Superior temporal gyrus (tissue), 1 donor: ENCODE measurements around the gene ATP13A5.

ENCODE experiments used
- DNase-seq: peaks from one replicate; pipeline ENCODE4 v3.0.0-alpha.2; 2016; ENCODE audit errors: extremely low spot score

ATP13A5 gene

DNA sequence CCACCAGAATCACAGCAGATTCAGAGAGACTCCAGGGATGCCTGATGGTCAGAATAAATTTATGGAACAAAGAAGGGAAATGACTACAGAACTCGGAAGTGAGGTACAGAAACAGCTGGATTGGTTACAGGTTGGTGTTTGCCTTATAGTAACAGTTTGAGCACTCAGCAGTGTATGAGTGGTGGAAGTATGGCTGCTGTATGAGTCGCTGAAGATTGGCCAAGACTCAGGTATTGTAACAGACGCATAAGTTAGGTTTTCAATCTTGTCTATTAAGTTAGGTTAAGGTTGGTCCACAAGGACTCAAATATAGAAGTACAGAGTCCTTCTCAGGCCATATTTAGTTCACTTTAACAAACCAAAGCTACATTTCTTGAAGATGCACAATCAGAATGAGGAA lies 33.1 kb downstream of the ATP13A5 start:
- DNase-seq = no peak

DNA sequence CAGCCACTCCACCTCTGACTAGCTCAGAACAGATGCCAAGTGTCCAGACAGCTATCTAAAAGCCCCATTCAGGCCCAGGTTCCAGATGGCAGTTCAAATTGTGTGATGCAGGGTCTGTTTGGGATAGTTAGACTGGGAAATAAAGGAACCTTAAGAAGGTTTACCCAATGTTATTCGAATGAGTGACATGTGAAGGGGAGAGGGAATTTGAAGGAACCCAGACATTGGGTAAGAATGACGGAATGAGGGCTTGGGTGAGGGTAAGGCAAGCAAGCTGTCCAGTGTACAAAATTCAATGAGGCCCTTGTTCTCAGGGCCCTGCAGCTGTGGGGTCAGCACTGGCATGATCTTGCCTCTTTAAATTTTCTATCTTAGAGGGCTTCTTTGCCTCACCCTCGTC lies 34.1 kb downstream of the ATP13A5 start:
- no peak for DNase-seq

DNA sequence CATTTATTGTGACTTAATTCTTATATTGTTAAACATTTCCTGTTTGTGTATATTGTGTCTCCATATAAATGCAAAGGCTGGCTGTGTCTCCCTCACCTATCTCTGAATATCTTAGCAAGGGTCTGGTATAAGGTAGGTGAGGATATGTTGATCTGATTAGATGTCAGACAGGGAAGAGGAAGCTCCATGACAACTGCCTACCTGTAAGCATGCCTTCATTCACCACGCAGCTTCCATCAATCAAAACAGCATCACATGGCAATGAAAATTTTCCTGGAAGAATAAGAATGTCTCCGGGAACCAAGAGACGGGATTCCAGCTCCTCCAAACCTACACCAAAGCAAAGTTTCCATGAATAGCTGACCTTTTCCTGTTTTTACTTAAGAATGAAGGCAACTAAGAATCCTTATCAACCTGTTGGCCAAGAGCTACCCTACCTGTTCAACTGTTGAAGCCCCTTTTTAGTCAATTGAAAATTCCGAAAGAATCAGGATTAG lies 34.8 kb downstream of the ATP13A5 start:
- no peak for DNase-seq

DNA sequence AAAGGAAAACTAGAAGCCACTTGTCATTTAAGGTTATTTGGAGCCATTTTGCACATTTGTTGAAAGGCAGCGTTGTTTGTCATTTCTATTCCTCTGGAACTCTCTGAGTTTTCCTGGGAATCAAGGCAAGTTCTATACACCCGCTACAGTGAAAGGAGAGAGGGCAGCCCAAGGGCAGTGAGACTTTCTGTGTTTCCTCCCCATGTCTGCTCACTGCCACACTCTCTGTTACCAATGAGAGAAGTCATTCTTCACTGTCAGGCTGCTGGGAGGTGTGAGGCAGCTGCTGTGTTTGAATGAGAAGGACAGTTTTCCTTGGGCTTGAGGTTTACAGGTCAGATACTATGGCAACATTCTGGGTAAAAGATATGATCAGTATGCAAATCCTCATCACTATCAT lies 36.0 kb downstream of the ATP13A5 start:
- DNase-seq = peak; percentile 56

DNA sequence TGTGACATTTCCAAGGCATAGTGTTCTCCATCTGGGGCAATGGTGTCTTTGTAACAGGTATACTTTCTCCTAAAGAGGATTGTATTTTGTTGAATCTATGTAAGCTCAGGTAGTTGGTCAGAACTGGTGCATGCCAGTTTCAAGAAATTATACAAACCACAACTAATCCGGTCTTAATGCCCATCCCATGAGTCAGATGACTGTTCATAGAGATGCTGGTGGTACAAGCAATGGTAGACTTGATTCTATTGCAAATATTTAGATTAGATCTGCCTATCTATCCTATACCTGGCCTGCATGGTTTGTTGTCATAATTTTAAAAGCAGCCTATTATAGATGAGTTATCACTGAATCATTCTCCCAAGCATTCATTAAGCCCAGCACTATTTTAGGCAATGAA lies 43.5 kb downstream of the ATP13A5 start:
- DNase-seq = no peak

DNA sequence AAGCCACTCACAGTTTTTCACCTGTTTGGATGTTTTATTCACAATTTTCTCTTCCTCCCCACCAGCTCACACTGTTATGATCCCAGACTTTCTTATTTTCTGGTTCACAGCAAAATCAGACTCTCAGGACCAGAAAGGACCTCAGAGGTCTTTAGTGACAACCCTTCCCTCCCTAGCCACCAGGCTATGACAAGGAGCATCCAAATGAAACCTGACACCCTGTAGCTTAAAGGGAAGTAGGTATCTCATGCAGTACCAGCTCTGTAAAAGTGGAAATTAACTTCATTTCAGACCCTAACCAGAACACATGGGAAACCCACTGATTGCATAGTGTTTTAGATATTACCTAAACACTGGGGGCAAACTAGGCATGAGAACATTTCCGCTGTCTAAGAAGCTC lies 45.3 kb downstream of the ATP13A5 start:
- DNase-seq = no peak

DNA sequence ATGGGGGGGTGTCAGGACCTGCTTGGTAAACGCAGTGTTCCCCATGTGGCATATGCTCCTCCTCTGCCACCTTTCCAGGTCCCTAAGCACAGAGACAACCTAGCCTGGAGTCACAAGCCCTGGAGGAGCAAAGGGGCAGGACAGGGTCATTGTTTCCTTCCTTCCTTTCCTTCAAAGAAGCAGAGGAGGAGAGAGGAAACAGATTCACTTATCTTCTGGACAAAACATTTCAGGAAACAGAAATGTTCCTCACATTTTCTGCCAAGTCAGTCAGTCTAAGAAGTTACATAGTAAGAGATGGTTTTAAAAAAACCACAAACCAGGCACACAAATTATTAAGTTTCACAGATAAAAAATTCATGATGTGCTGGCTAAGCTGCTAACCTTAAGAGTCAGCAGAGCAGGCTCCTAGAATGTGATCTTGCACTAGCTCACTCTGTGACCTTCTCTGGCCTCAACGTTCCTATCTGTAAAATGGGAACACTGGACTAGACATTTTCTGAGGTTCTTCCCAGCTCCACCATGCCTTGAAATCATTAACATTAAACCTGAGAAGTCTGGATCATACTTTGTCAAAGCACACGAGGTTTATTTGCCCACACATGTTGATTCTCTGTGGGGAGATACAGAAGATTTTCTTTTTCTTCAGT lies 47.9 kb downstream of the ATP13A5 start:
- DNase-seq = no peak

DNA sequence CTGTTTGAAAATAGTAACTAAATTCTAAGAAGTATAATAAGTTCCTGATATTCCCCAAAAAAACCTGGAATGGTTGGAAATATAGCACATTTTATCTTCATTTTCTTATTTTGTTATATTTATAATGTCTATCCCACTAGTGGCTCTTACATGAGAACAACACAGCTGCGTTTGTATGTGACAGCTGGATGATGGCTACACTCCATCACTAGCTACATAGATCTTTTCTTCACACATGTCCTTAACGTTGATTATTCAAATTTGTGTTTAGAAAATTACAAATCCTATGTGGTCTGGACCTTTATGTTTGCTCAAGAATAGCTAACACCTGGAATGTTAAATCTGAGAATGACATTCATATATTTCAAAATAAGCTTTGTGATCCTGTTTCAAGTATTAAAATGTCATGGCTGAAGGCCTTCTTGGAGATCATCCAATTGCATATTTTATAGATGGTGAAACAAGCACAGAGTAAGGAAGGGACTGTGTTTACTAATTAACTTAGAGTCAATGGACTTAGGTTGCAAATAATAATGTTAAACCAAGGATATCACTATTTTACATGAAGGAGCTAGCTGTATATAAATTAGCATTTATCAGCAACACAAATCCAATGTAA lies 60.8 kb downstream of the ATP13A5 start:
- DNase-seq = no peak

DNA sequence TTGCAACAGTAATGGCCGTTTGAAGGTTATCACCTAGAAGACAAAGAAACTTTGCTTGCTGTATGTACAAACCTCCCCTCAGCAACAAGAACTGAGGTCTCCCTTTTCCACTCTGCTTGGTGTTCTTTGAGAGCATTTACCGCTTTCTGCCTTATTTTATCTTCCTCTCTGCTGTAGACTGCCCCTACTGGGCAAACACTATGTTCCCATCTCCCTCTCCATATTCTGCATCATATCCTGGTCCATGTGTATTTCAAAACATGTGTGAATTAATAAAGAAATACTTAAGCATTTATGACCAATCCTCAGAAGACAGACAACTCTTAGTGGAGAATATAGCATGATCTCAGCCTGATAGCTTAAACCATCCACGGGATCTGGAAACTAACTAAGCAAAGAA lies 64.4 kb downstream of the ATP13A5 start:
- DNase-seq = no peak

DNA sequence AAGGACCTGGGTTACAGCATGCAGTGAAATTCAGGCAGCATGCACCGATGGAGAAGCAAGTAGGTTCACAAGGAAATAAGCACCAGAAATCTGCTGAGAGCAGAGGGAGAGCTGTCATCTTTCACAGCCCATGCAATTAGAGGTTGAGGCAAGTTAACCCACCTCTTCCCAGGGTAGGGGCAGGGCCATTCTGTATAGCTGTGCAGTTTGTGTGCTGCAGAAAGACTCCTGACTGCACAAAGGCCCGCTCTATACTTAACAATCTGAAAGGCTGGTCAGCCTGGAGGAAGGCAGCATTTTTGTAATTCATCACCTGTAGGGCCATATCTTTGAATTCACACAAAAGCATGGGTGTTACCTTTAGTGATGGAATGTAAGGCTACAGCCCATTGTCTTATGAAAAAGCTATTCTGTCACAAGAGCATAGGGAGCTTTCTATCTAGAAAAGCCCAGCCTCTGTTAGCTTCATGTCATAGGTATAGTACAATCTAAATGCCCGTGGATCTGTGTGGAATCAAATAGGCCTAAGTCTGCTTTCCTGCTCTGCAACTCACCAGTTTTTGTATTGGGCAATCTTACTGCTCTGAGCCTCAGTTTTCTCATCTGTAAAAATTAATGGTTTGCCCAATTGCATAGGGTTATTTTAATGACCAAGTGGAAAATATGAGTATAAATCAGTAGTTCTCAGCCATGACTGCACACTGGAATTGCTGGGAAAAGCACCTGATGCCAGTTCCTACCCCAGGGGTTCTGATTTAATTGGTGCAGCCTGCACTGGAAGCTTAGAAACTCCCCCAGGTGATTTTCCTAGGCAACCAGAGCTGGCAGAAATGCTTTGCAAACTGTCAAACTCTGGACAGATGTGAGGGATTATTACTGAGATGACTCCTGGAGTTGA lies 65.2 kb downstream of the ATP13A5 start:
- DNase-seq = no peak

DNA sequence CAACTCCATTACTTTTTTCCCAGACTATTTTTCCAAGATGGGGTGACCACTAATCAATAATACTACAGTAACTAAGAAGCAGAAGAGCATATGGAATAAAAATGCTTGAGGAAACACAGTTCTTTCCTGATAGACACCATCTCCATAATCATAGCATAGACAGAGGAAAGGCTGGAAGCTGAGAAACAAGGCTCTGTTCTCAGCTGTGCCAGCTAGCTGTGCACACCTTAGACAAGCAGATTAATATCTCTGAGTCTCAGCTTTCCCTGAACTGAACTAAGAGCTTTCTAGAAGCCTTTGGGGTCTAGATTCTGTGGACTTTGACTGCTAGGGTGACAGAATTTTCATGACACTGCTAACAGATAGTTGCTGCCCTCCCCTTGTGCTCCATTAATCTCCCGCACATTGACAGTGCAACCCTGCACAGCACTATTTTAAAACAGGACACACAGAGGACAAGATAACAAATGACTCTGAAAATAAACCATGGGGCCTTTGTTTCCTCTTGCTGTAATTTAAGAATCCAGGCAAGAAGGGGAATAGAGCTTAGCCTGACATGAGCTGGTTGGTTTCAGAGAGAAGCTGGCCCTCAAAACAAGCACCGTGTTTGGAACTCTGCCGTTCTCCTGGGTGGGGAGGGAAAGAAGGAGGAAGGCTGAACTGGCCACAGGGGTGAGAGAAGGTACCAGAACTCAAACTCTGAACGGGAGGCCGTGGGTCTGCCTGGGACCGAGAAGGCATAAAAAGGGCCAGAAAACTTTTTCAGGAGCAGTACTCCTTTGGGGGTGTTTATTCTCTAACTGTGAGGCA lies 67.4 kb downstream of the ATP13A5 start:
- DNase-seq = no peak

DNA sequence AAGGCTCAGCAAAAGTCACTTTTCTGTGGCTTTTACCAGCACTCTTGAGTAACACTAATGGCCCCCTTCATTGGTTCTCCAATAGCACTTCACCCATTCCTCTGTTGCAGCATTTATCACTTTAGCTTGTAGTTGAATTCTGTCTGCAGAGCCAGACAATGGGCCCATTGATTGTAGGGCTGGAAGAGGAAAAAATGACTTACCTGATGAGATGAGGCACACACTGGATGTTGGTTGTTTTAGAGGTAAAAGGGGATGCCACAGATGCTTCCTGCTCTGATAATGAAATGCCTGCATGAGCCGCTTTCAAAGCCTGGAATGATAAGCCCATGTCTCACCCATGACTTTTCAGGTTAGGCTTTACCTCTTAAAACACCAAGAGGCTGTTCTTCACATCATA lies 73.2 kb downstream of the ATP13A5 start:
- DNase-seq = no peak

DNA sequence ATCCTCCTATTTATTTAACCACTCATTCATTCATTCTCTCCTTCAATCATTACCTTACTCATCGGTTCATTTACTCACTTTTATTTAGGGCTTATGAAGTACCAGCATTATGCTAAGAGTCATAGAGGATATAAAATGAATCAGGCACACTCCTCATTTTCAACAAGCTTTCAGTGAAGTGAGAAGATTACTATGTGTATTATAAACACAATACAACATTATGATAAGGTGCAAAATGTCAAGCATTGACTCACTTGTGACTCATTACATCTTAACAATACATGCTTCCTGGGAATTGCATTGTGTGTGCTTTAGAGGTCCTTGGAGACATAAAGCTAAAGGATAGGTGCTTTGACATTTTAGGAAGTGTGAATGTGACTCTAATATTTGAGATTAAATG lies 77.1 kb downstream of the ATP13A5 start:
- no peak for DNase-seq

DNA sequence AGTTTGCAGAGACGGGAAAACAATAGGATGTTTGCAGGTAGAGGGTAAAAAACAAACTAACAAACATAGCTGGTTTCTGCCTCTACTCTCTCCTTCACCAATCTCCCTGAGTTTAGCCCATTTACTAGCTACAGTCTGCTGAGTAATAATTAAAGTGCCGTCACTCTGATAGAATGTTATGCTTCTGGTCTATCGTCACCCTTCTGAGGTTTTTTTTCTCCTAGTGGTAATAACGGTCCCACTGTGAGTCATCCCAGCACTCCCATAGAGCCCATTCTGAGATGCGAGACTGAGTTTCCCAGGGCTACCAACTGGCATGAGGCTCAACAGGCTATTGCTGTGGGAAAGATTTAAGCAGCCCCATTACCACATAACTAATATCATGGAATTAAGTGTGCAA lies 81.1 kb downstream of the ATP13A5 start:
- DNase-seq = no peak

DNA sequence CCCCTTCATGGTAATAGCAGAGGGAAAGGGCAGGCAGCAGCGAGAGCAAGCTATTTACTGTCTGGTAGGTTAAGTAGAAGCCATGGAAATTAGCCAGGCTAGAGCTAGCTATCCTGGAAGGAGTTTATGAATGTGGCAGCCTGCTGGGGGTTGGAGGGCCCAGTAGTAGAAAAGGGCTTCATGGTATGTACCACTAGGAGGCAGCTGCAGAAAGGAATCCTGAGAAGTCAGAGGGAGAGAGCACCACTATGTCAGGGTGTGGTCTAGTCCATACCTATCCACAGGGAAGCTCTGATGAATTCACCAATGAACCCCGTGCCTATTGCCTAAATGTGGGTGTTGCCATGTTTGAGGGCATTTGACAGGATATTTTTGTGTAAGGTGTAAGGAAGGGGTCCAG lies 82.6 kb downstream of the ATP13A5 start:
- no peak for DNase-seq

DNA sequence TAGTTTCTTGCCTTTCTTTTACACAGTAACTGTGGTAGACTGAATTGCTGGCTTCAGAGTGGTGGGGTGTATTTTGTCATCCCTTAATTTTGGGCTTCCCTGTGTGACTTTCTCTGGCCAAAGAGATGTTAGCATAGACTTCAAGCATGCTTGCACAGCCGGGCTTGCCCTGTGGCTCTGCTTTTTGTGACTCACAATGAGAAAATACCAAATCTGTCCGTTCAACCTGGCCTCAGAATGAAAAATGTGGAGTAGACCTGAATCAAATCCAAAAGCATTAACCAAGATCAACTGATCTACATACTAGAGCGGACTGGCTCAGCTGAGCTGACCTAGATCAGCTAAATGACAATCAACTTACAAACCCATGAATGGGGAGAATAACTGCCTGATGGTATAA lies 86.2 kb downstream of the ATP13A5 start:
- no peak for DNase-seq

DNA sequence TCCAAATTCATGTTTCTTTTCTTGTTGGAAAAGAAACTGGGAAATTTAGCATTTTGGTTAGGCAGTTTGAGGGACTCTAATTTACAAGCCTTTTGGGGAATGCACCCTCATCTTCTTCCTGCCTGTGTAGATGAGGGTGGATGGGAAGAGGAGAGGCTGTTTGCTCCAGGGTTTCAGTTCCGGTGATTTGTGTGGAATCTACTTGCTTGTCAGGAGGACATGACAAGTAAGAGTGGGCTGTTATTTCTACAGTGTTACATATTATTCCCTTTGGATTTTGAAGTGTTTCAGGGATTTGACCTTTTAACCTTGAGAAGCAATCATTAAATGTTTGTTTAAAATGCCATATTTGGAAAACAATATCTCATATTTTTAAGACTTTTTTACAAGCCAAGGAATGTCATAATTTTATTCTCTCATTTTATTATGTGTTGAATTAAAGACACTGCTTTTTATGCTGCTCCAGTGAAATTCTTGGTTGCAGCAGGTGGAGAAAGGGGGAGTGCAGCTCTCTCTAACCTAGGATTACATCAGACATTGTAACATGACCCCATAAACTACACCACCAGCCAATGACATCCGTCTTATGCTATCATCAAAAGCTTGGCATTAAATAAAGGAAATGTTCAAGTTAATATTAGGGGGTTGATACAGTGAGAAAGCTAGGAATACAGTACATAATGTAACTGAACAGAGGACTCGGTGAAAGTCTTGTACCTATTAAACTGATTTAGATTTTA lies 107.3 kb downstream of the ATP13A5 start:
- no peak for DNase-seq

DNA sequence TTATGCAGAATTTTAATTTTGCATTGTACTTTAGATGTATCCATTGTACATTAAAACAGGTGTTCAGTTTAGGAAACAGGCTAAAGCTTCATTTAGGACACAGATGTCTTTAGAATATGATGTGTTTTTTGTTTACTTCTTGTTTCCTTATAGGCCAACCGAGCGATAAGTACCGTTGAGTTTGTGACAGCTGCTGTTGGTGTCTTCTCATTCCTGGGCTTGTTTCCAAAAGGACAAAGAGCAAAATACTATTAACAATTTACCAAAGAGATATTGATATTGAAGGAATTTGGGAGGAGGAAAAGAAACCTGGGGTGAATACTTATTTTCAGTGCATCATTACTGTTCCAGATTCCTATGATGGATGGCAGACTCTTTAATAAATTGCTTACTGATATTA lies 108.1 kb downstream of the ATP13A5 start:
- DNase-seq = no peak

DNA sequence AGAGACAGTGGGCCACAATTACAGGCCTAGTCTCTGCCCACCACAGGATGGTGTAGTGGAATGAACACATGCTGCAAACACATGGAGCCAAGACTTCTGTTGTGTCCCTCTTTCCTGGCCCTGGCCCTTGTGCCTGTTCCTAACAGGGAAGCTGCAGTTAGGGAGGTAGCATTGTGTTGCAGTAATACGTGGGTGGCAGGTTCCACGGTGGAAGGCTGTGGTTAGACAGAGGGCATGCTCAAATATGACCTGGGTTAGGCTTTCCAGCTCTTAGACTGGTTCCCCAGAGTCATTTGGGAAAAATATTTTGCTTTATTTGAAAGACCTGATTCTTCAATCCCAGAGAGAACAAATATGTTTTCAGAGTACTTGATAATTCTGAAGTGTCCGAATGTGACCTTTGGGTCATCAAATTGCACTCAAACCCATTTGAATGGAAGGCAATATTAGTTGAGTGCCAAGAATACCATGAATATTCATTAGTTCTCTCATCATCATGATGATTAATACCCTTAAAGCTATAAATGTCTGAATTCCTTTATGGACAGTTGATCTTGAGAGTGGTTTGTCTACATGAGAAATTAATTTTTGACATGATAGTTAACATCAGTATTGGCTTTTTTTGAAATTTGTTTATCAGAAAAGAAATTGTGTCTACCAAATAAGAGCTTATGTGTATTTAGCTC lies 109.1 kb downstream of the ATP13A5 start:
- DNase-seq = no peak

DNA sequence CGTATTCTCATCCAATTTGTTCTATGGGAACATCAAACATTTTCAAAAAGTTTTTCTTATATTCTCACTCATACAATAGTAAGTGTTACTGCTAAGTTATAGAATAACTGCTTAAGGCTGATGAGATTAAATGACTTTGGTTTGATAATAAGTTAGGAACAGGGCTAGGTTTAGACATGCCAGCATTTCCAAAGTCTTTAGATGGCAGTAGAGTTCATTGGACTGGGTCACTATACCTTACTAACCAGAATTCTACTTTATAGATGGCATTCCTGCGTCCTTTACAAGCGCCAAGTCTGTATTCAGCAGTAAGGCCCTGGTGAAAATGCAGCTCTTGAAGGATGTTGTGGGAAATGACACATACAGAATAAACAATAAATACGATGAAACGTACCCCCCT lies 115.8 kb downstream of the ATP13A5 start:
- DNase-seq = no peak

DNA sequence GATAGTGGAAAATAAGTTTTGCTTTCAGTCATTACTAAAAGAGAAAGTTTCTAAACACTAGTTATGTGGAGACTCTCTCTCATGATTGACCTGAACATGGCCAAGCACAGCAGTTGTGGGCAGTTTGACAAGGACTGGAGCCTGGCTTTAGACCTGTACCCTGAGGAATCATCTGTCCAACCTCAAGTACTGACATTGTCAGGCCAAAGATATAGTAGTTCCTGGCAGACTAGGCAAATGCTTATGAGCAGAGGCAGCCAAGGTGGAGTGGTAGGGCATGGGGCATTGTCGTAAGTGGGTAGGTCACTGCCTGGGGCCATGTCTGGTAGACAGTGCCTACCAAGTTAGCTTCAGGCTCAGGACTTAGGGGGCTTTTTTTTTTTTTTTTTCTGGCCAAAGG lies 116.6 kb downstream of the ATP13A5 start:
- DNase-seq = no peak
